ENCODE results near the gene DLX3. TPM values are rescaled to one million over a fixed set of nuclear protein-coding genes. Genes with fewer than 3 reads are reported as not detected.

The DLX3 gene
- total RNA-seq, 1 experiment from 2014 or later: 0.74 TPM

DNA sequence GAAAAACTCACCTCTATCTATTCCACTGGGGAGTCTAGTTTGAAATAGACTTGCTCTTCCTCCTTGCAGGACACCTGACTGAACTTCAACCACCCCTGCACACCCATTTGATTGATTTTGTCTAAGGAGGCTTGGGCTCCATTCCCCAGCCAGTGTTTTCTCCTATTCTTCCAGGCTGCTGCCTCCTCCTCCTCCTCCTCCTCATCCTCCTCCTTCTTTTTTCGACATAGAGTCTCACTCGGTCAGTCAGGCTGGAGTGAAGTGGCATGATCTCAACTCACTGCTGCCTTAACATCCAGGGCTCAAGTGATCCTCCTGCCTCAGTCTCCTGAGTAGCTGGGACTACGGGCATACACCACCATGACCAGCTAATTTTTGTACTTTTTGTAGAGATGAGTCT, 27.8 kb downstream of the DLX3 start (continued):
- TF ChIP-seq, protein P1, sequence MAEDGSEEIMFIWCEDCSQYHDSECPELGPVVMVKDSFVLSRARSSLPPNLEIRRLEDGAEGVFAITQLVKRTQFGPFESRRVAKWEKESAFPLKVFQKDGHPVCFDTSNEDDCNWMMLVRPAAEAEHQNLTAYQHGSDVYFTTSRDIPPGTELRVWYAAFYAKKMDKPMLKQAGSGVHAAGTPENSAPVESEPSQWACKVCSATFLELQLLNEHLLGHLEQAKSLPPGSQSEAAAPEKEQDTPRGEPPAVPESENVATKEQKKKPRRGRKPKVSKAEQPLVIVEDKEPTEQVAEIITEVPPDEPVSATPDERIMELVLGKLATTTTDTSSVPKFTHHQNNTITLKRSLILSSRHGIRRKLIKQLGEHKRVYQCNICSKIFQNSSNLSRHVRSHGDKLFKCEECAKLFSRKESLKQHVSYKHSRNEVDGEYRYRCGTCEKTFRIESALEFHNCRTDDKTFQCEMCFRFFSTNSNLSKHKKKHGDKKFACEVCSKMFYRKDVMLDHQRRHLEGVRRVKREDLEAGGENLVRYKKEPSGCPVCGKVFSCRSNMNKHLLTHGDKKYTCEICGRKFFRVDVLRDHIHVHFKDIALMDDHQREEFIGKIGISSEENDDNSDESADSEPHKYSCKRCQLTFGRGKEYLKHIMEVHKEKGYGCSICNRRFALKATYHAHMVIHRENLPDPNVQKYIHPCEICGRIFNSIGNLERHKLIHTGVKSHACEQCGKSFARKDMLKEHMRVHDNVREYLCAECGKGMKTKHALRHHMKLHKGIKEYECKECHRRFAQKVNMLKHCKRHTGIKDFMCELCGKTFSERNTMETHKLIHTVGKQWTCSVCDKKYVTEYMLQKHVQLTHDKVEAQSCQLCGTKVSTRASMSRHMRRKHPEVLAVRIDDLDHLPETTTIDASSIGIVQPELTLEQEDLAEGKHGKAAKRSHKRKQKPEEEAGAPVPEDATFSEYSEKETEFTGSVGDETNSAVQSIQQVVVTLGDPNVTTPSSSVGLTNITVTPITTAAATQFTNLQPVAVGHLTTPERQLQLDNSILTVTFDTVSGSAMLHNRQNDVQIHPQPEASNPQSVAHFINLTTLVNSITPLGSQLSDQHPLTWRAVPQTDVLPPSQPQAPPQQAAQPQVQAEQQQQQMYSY (CRISPR knock-in tag; IDR thresholded peaks at IDR 0.05): no peak
- TF ChIP-seq, protein P2, sequence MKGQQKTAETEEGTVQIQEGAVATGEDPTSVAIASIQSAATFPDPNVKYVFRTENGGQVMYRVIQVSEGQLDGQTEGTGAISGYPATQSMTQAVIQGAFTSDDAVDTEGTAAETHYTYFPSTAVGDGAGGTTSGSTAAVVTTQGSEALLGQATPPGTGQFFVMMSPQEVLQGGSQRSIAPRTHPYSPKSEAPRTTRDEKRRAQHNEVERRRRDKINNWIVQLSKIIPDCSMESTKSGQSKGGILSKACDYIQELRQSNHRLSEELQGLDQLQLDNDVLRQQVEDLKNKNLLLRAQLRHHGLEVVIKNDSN (CRISPR knock-in tag; IDR thresholded peaks at IDR 0.05): no peak
- TF ChIP-seq, protein P3, sequence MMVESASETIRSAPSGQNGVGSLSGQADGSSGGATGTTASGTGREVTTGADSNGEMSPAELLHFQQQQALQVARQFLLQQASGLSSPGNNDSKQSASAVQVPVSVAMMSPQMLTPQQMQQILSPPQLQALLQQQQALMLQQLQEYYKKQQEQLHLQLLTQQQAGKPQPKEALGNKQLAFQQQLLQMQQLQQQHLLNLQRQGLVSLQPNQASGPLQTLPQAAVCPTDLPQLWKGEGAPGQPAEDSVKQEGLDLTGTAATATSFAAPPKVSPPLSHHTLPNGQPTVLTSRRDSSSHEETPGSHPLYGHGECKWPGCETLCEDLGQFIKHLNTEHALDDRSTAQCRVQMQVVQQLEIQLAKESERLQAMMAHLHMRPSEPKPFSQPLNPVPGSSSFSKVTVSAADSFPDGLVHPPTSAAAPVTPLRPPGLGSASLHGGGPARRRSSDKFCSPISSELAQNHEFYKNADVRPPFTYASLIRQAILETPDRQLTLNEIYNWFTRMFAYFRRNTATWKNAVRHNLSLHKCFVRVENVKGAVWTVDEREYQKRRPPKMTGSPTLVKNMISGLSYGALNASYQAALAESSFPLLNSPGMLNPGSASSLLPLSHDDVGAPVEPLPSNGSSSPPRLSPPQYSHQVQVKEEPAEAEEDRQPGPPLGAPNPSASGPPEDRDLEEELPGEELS (CRISPR knock-in tag; IDR thresholded peaks at IDR 0.05): no peak
- TF ChIP-seq ZNF317 (CRISPR knock-in tag; IDR thresholded peaks at IDR 0.05; ENCODE audit: borderline replicate concordance, low read depth): no peak
- TF ChIP-seq, protein P4, sequence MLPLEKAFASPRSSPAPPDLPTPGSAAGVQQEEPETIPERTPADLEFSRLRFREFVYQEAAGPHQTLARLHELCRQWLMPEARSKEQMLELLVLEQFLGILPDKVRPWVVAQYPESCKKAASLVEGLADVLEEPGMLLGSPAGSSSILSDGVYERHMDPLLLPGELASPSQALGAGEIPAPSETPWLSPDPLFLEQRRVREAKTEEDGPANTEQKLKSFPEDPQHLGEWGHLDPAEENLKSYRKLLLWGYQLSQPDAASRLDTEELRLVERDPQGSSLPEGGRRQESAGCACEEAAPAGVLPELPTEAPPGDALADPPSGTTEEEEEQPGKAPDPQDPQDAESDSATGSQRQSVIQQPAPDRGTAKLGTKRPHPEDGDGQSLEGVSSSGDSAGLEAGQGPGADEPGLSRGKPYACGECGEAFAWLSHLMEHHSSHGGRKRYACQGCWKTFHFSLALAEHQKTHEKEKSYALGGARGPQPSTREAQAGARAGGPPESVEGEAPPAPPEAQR (CRISPR knock-in tag; IDR thresholded peaks at IDR 0.05): no peak
- TF ChIP-seq, protein P5, sequence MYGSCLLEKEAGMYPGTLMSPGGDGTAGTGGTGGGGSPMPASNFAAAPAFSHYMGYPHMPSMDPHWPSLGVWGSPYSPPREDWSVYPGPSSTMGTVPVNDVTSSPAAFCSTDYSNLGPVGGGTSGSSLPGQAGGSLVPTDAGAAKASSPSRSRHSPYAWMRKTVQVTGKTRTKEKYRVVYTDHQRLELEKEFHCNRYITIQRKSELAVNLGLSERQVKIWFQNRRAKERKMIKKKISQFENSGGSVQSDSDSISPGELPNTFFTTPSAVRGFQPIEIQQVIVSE (CRISPR knock-in tag; IDR thresholded peaks at IDR 0.05; ENCODE audit: borderline replicate concordance): no peak
- no peak for TF ChIP-seq ZNF138 (CRISPR knock-in tag; conservative IDR thresholded peaks at IDR 0.05)

DNA sequence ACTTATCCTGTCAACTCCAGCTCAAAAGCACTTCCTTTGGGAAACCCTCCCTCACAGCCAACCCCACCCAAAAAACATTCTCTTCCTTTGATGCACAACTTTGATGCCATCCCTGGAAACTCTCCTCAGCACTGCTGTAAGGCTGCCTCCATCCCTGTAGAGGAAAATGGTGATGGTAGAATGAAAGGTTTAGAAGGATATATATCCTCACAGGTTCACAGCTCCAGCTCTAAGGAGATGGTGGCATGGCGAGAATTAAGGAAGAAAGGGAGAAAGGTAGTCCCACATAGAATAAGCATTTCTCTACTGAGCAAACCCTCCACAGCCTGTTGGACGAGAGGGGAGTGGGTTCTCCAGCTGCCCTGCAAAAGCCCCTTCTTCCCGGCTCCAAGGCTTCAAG, 28.3 kb downstream of the DLX3 start:
- CTCF ChIA-PET: interaction anchor here (1.8 to 15.4 kb wide), 2 partner anchors 15 to 29 kb away, joined by 5 to 221 read pairs; partner anchors contain the start of gene DLX3
- Mint-ChIP-seq H3K27ac (no peak overlapping the region), H3K27me3 (ENCODE audit: low read depth) (peaks cover 99% of the 10 kb centered on the region), H3K4me3 (no peak overlapping the region), H3K9me3 (no peaks in the 10 kb centered on the region), H3K4me1 (peaks cover 55% of the 10 kb centered on the region), H3K36me3 (no peaks in the 10 kb centered on the region)
- TF ChIP-seq, protein P6, sequence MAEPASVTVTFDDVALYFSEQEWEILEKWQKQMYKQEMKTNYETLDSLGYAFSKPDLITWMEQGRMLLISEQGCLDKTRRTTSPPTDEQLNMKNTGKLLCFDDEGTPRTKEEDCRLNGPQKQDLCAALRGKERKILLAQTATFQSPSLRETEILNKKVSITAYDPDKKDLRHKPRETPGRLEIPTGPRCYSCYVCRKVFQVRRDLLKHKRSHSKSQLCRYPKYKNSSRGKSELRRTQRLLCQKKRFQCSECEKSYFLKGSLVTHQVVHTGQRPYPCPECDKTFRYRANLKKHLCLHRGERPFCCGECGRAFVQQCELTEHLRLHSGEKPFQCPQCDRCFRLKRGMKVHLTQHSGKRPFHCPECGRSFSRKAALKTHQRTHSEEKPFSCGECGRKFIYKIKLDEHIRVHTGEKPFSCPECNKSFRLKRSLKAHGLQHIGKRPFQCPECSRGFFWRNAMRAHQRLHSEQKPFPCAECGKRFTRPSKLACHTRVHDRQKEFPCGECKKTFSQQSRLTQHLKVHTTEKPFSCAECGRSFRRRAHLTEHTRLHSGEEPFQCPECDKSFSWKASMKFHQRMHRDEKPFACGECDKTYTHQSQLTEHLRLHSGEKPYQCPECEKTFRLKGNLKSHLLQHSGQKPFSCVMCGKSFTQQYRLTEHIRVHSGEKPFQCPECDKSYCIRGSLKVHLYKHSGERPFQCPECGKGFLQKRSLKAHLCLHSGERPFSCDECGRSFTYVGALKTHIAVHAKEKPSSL (CRISPR knock-in tag; conservative IDR thresholded peaks at IDR 0.05): no peak
- TF ChIP-seq, protein P7, sequence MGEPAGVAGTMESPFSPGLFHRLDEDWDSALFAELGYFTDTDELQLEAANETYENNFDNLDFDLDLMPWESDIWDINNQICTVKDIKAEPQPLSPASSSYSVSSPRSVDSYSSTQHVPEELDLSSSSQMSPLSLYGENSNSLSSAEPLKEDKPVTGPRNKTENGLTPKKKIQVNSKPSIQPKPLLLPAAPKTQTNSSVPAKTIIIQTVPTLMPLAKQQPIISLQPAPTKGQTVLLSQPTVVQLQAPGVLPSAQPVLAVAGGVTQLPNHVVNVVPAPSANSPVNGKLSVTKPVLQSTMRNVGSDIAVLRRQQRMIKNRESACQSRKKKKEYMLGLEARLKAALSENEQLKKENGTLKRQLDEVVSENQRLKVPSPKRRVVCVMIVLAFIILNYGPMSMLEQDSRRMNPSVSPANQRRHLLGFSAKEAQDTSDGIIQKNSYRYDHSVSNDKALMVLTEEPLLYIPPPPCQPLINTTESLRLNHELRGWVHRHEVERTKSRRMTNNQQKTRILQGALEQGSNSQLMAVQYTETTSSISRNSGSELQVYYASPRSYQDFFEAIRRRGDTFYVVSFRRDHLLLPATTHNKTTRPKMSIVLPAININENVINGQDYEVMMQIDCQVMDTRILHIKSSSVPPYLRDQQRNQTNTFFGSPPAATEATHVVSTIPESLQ (CRISPR knock-in tag; IDR thresholded peaks at IDR 0.05): no peak
- TF ChIP-seq, protein P8, sequence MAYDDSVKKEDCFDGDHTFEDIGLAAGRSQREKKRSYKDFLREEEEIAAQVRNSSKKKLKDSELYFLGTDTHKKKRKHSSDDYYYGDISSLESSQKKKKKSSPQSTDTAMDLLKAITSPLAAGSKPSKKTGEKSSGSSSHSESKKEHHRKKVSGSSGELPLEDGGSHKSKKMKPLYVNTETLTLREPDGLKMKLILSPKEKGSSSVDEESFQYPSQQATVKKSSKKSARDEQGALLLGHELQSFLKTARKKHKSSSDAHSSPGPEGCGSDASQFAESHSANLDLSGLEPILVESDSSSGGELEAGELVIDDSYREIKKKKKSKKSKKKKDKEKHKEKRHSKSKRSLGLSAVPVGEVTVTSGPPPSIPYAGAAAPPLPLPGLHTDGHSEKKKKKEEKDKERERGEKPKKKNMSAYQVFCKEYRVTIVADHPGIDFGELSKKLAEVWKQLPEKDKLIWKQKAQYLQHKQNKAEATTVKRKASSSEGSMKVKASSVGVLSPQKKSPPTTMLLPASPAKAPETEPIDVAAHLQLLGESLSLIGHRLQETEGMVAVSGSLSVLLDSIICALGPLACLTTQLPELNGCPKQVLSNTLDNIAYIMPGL (CRISPR knock-in tag; IDR thresholded peaks at IDR 0.05): no peak
- POLR2A ChIA-PET: no interaction called here
- ATAC-seq (no peak), DNase-seq (ENCODE audit: low spot score) (no peak)

Data from WTC11 (cell line).